GM18508 (cell line): ENCODE results near the gene FOXL2.

ENCODE experiments used
- ATAC-seq: cut with Tn5 transposase; IDR thresholded peaks from one replicate; pipeline ENCODE4 v1.9.1; 2021; ENCODE audit warnings: moderate number of reproducible peaks; ENCODE audit not compliant: insufficient read depth, unreplicated experiment

Gene FOXL2

DNA sequence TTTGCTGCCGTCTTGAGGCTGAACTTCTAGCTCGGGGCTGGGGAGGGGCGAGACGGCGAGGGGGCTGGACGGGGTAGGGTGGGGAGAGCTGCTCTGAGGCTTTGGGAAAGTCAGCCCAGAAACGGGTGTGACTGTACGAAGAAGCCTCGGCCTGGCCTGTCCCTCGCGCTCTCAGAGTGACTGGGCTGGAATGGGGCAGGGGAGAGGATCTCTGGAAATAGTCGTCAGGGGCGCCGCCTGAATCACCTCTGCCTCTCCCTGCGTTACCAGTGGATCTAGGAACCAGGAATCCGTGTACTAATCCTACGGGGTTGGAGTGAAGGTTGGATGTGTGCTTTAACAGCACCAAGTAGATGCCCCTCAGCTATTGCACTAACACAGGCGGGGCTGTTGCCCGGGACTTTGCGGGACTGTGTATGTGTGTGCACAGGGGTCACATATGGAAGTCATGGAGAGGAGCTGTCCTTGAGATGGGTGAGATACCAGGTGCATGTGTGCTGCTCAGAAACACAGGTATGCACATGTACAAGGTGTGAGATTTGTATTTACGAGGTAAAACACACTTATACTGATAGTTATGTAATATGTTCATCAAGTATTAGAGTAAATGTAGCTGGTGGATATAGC, 671 bp upstream of the FOXL2 start:
- no peak for ATAC-seq

DNA sequence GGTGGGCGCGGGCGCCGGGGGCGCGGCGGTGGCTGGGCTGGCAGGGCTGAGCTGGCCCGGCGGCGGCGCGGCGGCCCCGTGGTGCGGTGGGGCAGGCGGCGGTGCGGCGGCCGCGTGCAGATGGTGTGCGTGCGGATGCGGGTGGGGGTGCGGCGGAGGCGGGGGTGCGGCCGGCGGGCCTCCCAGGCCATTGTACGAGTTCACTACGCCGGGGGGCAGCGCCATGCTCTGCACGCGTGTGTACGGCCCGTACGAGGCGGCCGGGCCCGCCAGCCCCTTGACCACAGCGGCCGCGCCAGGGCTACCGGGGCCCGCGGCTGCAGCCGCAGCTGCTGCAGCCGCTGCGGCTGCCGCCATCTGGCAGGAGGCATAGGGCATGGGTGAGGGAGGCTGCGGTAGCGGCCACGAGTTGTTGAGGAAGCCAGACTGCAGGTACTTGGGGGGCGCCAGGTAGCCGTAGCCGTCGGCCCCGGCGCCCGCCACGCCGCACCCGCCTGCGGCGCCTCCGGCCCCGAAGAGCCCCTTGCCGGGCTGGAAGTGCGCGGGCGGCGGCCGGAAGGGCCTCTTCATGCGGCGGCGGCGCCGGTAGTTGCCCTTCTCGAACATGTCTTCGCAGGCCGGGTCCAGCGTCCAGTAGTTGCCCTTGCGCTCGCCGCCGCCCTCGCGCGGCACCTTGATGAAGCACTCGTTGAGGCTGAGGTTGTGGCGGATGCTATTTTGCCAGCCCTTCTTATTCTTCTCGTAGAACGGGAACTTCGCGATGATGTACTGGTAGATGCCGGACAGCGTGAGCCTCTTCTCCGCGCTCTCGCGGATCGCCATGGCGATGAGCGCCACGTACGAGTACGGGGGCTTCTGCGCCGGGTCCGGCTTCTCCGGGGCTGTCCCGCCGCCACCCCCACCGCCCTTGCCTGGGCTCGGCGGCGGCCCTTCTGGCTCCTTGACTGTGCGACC, 951 bp downstream of the FOXL2 start:
- no peak for ATAC-seq

DNA sequence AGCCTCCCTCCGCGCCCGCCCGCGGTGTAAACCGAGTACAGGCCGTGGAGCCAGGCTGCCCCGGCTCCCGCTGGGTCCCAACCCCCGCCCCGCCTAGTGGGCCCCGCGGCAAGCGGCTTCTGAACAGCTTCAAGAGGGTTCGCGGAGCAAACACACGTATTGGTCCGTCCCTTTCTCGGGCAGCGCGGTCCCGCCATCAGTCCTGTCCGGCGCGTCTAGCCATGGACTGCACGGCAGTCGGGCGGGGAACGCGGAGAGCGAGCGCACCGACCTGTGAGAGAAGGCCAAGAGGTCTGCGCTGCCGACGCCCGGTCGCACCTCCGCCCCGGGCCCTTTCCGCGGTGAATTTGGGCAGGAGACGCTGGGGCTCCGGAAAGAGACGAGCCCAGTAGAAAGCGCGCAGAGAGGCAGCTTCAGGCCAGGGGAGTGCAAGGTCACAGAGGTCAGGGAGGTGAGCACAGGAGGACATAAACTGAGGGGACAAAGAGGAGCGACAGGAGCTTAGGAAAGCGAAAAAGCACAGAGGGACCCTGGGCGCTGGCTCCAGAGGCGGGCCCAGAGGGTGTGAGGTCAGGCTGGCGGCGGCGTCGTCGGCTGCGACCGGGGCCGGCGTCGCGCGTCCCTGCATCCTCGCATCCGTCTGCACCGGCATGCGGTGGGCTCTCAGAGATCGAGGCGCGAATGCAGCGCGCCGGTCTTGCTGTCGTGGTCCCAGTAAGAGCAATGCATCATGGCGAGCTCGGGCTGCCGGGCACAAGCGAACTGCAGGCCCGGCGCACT, 1.8 kb downstream of the FOXL2 start:
- no peak for ATAC-seq

DNA sequence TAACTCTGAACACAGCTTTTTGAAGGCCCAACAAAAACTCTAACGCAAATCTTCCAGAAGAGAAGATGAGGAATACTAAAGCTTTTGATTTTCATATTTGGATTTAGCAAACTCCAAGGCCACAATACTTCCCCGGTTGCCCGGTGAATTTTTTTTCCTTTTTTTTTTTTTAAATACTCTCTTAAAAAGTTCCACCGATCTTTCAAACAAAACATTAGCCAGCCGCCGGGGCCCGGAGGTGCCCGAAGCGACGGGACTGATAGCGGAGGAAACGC, 2.3 kb downstream of the FOXL2 start:
- ATAC-seq = no peak

DNA sequence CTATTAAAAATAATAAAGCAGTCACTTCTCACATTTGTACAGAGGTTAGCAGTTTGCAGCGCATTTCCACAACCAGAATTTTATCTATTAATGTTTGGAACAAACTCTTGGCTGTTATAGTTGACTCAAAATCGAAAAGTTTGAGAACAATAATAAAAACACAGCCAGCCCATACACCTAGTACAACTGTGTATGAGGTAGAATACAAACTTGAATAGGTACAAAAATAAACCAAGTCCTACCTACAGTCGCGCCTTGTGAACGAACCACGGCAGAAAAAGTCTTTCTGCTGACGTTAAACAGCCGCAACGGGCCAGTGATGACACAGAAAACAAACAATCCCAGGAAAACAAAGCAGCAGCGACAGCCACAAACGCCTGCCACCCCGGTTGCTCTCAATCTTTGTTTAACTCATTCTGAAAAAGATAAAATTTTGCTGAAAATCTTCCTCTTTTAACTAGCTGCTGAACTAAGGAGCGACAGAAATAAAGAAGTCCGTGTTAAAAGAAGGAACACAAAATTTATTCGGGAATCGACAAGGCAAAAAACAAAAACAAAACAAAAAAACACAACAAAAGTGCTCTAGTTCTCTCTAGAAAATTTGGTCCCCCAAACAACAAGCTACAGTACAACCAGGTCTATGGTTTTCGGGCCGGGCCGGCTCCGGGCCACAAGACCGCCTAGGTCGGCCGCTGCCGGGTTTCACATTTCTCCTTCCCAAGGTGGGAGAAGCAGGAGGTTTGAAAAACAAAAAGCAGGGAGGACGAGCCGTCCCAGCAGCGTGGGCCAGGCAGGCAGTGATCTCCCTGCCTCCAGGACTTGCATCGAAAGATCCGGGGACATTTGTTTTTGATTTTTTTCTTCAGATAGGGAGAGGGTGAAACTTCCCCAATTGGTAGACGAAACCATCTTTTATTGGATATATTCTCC, 2.9 kb downstream of the FOXL2 start:
- no peak for ATAC-seq

DNA sequence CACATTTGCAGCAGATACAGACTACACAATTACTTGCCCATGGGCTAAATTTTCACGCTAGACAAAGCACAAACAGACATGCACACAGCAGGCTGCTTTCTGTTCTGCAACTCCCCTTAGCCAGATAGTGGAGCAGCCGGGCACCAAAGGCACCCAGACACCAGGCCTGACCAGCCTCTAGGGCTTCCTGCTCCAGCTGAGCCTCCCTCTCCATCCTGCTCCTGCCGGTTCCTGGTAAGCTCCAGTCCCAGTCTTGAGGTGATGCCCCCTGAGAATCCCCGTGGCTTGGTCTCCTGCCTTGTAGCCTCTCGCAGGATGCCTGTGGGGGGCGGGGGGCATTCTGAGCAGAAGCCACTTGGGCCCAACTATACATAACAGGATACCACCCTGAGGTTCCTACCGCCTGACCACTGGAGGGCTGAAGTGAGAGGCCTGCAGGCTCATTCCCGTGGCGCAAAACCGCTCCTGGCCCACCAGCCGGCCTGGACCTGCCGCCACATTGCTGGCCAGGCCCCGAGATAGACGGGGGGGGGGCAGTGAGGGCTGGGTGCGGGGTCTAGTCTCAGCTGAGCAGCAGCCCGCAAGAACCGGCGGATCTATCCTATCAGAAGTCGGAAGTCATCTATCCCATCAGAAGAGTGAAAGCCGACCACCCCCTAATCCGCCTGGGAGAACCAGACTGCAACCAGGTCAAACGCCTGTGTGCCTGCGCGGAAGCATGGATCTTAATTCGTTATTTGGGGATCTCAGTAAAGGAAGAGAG, 3.9 kb downstream of the FOXL2 start:
- no peak for ATAC-seq

DNA sequence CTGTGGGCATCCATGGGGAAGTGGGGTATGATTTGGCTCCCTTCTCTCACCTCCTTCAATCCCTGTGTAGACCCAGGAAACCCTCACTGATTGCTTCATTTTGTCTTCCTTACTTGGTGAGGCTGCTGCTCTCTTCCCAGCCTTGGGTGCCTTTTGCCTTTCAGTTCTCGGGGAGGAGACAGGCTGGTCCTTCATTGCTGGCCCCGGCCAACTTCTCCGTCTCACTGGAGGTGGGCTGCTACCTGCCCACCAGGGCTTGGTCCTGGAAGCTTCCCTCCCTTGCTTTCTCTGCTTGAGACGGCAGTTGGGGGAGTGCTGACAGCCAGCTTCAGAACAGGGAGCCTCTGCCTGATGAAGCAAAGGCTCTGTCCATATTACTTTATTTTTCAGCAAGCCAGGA, 4.7 kb downstream of the FOXL2 start:
- ATAC-seq = no peak

DNA sequence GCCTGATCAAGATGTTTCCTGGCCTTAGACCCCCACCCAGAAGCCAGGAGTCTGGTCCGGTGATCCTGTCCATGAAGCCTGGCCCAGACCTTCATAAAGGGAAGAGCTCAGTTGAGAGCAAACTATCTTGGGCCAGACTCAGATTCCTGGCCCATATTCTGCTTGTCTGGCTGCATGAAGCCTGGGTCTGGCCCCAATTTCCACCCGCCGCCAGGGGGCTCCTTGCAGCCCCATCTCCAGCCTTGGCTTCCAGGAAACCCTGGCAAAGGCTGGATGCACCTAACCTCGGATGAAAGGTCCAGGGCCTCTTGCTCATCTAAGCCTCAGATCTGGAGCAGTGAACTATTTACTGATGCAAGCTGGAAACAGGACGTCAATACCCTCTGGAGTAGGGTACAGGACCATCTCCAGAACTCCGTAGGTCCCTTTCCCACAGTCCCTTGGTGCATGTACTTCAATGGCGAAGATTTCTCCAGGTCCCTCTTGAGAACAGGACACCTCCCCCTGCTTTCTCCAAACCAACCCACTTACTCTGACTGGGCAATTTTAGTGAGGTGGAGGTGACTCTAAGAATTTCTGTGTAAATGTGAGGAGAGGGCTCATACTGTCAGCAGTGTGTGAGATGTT, 5.6 kb downstream of the FOXL2 start:
- ATAC-seq = no peak

DNA sequence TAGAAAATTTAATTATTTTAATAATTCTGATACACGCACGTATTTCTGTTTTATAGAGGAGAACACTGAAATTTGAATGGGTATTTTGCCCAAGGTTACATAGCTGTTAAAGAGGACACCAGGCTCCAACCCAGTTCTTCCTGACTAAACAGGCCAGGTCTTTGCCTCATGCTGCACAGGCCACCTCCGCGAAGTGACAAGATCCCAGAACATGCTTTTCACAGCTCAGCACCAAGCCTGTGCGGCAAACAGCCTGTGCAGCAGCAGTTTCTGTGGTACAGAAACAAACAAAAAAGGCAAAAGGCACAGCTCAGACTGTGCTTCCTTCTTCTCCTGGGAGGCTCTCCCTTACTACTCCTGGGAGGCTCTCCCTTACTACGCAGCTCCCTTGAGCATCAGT, 6.5 kb downstream of the FOXL2 start:
- ATAC-seq = no peak

DNA sequence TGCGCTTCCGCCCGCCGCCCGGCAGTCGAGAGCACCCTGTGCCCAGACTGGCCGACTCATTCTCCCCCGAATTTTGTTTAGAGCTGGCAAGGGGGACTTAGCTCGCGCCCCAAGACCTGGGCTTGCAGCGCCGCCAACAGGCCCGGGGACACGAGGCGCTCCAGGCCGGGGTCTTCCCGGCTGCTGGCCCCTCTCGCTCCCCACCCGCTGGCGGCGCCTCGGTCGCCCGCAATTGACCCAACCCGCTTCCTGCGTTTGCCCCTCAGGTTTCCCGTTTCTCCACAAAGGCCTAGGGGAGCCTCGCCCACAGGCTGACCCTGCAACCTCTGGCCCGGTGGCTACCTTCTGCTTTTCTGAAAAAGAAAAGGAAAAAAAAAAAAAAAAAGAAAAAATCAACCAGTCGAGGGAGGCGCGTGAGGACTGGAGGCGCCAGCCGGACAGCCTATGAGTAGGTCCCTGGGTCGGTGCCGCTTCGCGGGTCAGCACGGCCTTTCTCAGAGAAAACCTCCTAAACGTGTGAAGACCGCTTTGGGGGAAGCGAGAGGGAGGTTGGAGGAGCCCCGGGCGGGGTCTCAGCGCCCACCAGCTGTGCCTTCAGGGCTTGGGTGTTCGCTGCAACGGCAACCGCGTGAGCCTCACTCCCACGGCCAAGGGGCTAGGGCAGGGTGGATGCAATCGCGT, 7.2 kb downstream of the FOXL2 start:
- no peak for ATAC-seq

DNA sequence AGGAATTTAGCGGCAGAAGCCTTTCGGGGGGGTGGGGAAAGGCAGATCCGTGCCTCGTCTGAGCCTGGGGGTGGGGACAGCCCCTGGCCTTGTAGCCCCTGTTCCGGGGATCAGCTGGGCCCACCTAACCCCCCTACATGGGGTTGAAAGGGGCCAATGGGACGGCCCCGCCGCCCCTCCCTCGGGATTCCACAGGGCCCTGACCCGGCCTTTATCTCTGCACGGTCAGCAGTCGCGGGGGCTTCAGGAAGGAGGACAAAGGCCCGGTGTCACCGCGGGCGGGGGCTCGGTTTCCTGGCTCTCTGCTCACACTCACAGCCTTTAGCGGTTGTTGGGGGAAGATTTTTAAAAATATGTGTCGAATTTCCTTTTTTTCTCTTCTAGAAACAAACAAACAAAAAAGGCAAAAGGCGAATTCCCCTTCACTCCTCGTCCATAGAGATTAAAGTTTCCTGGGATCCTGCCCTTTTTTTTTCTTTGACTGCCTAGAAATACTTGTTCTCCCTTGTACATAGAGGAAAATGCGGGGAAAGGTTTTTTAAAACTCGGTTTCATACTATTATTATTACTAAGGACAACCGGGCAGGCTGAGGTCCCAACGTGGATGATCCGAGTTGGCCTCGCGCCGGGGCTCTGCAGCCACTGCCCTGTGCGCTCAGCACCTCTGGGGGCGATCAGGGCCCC, 7.9 kb downstream of the FOXL2 start:
- no peak for ATAC-seq

DNA sequence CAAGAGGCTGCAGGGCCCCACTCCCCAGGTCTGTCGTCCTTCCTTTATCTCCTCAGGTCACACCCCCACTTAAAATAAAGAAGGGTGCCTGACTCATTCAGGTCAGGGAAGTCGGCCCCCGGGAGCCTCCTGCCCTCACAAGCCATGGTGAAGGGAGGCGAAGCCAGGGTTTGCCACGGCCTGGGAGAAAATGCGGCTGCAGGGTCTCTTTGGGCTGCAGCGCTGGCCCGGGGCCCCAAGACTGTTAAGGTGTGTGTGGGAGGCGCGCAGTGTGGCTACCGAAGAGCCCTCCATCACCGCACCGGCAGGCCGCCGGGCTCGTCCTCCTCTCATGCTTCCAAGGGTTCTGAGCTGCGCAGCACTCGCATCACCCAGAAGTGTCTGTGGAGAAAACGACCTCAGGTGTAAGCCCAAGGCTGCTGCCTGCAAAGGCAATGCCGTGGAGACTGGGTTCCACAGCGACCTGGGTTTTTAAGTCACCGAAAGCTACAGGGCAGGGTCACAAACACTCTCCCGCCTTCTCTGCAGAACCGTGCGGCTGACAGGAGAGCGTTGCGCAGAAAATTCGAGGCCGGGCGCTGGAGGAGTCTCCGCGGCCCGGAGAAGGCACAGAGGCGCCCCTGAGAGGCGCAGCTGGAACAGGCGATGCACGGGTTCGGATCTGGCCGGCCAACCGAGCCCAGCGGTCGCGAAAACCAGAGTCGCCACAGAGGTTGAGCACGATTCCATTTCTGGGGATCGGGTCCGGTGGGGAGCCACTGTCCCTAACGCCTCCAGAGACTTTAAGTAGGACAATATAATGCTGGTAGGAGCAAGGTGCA, 8.7 kb downstream of the FOXL2 start:
- ATAC-seq = no peak

DNA sequence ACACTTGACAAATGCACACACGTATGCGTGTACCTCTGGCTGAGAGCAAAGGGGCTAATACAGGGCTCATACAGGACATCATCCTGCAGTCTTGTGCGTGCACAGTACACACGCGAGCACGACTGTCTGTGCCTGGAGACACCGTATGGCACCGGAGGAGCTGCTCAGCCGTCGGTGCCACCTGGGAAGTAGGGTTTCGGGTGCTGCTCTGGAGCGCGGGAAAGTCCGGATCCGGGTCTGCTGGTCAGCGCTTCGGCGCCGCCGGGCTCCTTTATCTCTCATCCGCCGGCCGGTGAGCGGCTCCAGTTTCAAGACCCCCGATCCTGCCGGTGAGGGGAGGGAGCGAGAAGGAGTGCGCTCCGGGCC, 9.3 kb downstream of the FOXL2 start:
- ATAC-seq = no peak

DNA sequence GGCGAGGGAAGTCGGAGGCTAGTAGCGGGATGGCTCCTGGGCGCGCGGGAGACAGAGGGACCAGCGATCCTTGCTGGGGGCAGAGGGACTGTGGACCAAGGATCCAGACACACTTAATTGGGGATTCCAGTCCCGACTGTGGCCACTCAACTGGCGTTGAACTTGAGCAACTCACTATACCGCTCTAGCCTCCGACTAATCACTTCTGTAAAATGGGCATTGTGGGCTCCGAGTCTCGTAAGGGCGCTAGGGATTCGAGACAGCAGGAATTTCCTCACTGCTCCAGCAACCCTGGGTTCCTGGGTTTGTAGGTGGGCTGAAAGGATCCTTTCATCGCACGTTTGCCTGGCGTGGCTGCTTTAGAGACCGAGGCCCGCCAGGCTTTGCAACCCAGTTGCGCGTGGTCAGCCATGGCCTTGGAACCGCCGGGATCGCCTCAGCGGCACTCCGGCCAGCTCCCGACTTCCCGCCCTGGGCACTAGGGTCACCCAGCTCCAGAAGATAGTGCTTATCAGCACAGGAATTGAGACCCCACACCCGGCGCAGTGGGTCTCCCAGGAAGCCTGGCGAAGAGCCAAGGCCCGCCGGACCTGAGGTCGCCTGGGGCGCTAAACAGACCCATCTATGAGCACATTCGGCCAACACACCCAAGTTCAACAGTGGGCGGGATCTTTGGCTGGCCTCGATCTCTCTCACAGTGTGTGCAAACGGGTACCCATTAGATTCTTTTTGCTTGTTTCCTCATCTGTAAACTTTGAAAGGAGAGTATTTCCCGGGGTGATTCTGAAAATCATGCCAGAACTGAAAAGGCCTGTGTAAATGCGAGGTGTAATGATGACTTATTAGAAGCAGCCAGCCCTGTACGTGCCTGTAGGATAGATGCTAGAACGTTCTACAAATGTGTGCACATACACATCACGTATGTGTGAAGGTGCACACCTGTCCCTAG, 9.9 kb downstream of the FOXL2 start:
- ATAC-seq = no peak

DNA sequence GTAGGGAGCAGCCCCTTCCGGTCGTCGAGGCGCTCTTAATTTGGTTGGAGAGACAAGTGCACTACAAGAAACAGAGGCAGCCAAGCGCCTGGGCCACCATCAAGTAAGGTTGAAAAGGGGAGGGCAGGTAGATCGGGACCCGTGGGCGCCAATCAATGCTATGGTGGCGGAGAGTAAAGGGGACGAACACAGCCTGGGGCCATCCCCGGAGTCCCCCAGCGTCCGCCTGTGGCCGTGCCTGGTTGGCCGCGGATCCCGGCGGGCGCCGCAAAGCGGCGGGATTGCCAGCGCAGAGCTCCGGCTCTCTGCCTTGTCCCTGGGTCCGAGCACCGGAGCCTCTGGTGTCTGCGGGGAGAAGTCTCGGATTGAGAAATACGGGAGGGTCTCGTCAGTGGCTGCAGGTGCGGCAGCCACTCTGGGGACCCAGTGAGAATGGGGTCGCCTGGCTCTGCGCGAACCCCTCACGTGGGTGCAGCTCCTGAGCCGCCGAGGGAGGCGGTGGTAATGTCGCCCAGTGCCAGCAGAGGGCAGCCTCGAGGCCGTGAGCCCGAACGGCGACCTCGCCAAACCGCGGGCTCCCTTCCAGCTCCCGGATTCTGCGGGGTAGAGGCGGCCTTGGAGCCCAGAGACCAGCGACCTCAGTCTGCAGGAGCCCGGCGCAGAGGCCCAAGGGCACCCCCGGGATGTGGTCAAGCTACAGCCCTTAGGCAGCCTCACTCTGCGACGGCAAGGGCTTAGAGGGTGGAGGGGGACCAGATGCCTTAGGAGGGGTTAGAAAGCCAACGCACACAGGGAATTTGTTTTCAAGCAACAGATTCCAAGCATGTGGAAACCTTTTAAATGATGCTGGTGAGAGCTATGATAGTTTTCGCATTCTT, 10.8 kb downstream of the FOXL2 start:
- no peak for ATAC-seq
